ENCODE results near the gene YKT6. TPM values are rescaled to one million over a fixed set of nuclear protein-coding genes. Genes with fewer than 3 reads are reported as not detected.

YKT6 gene
- total and polyA plus RNA-seq, 2 donors (not counting 3 experiments of a cell fraction or from before 2014, with no cell fraction given), result 117 to 120 TPM

- Histone ChIP-seq H3K27ac (ENCODE audit: insufficient read depth, low read depth, low read length) (no peak overlapping the region), H4K20me1 (replicated peaks; ENCODE audit: control insufficient read depth, extremely low read depth, insufficient read depth, low read length) (no peaks in the 10 kb centered on the region), H3K4me3 (replicated peaks in 1 of 3; ENCODE audit: insufficient read depth in 1 of 3, low read depth in 1 of 3, low read length in 3 of 3) (no peak overlapping the region), H3K79me2 (ENCODE audit: control insufficient read depth, insufficient read depth, low read length) (no peaks in the 10 kb centered on the region), H3K9me3 (replicated peaks; ENCODE audit: control insufficient read depth, insufficient read depth, low read length) (no peaks in the 10 kb centered on the region), H3K9ac (replicated peaks; ENCODE audit: extremely low read depth, insufficient read depth, low read length) (no peak overlapping the region), H3K27me3 (ENCODE audit: control insufficient read depth in 2 of 2, insufficient read depth in 2 of 2, low read length in 2 of 2) (peaks cover 19 to 25% of the 10 kb centered on the region in 2 experiments), H3K4me1 (ENCODE audit: control insufficient read depth, extremely low read depth, insufficient read depth, low read length) (no peaks in the 10 kb centered on the region), H3K36me3 (ENCODE audit: control insufficient read depth in 2 of 2, extremely low read depth in 1 of 2, insufficient read depth in 2 of 2, low read length in 2 of 2) (no peaks in the 10 kb centered on the region), H2AFZ (ENCODE audit: low read depth, low read length) (no peak overlapping the region), H3K4me2 (ENCODE audit: insufficient read depth, low read length) (no peak overlapping the region), H3K9me1 (replicated peaks; ENCODE audit: control insufficient read depth, extremely low read depth, insufficient read depth, low read length) (no peaks in the 10 kb centered on the region)
- TF ChIP-seq, protein P1, sequence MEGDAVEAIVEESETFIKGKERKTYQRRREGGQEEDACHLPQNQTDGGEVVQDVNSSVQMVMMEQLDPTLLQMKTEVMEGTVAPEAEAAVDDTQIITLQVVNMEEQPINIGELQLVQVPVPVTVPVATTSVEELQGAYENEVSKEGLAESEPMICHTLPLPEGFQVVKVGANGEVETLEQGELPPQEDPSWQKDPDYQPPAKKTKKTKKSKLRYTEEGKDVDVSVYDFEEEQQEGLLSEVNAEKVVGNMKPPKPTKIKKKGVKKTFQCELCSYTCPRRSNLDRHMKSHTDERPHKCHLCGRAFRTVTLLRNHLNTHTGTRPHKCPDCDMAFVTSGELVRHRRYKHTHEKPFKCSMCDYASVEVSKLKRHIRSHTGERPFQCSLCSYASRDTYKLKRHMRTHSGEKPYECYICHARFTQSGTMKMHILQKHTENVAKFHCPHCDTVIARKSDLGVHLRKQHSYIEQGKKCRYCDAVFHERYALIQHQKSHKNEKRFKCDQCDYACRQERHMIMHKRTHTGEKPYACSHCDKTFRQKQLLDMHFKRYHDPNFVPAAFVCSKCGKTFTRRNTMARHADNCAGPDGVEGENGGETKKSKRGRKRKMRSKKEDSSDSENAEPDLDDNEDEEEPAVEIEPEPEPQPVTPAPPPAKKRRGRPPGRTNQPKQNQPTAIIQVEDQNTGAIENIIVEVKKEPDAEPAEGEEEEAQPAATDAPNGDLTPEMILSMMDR (IDR thresholded peaks at IDR 0.05; ENCODE audit: extremely low read depth in 1 of 2, insufficient read depth in 1 of 2, low read depth in 1 of 2, low read length in 2 of 2), result no peak
- TF ChIP-seq POLR2A (IDR thresholded peaks at IDR 0.05; ENCODE audit: low read depth, low read length), result no peak
- TF ChIP-seq JUN (IDR thresholded peaks at IDR 0.05; ENCODE audit: borderline replicate concordance, insufficient read depth, insufficient read length, low read depth), result no peak
- no peak for TF ChIP-seq POLR2AphosphoS5 (IDR thresholded peaks at IDR 0.05; ENCODE audit: insufficient read depth, low read depth, low read length)
- no peak for TF ChIP-seq GATA2 (IDR thresholded peaks at IDR 0.05; ENCODE audit: insufficient read depth, insufficient read length, low read depth, low read length)
- no peak for TF ChIP-seq MAX (IDR thresholded peaks at IDR 0.05; ENCODE audit: insufficient read depth, insufficient read length)
- no peak for TF ChIP-seq FOS (IDR thresholded peaks at IDR 0.05; ENCODE audit: borderline replicate concordance, insufficient read depth, low read length)
- TF ChIP-seq MYC (IDR thresholded peaks at IDR 0.05; ENCODE audit: low read depth, low read length), result no peak
- TF ChIP-seq EZH2 (IDR thresholded peaks at IDR 0.05; ENCODE audit: borderline replicate concordance, low read depth, low read length, severe bottlenecking), result no peak
- ChIA-PET POLR2A (no interaction called here), CTCF (no interaction called here)
- FAIRE-seq (no peak), DNase-seq (ENCODE audit: low read depth, low spot score) (no peak)
- intact Hi-C loops (cut with micrococcal nuclease) (no loop called here), dilution Hi-C loops (cut with MboI; ENCODE audit: extremely low pct_ligation_motif_present, low sequenced_read_pairs) (no loop called here)
- no TSS peak for BruUV-seq (replicated peaks)
Observed at GRCh38 chr7:44161371-44161770, 39.4 kb upstream of the YKT6 start.

Measured in endothelial cell of umbilical vein (primary cell).